EL (cell line): ENCODE data around the gene ZNF30.
"Not testable (repeated sequence)": the region's sequence is repeated elsewhere in the genome, so short reads cannot be mapped to it uniquely, and the experiment has no call there.

Source experiments
- DNase-seq: peaks from one replicate; pipeline ENCODE4 v3.0.0-alpha.2; 2016

ZNF30 gene

GRCh38 chr19:34960940-34961679 lies 34.4 kb downstream of the ZNF30 start:
- DNase-seq, result peak; percentile 45

- DNase-seq, result peak; percentile 31
Measured at GRCh38 chr19:34961775-34962686, 35.3 kb downstream of the ZNF30 start.

GRCh38 chr19:34962687-34963572 lies 36.2 kb downstream of the ZNF30 start:
- no peak for DNase-seq

GRCh38 chr19:34963573-34964406 lies 37.1 kb downstream of the ZNF30 start, which contains the start of gene ZNF792:
Gene ZNF792, minus strand, starts transcription at chr19:34964229. Its CDS starts 567 bp downstream, at chr19:34963662.
- DNase-seq, result peak; percentile 63

GRCh38 chr19:34964598-34964997 lies 37.9 kb downstream of the ZNF30 start:
- no peak for DNase-seq

- DNase-seq, result not testable (repeated sequence)
Measured at GRCh38 chr19:34965505-34965904, 38.8 kb downstream of the ZNF30 start.

GRCh38 chr19:34967551-34967950 lies 40.8 kb downstream of the ZNF30 start:
- no peak for DNase-seq

GRCh38 chr19:34969721-34970120 lies 43.0 kb downstream of the ZNF30 start:
- DNase-seq, result no peak

GRCh38 chr19:34970185-34970780 lies 43.6 kb downstream of the ZNF30 start:
- not testable (repeated sequence) for DNase-seq

GRCh38 chr19:34972163-34972705 lies 45.5 kb downstream of the ZNF30 start:
- DNase-seq, result no peak

GRCh38 chr19:34974646-34975045 lies 47.9 kb downstream of the ZNF30 start:
- DNase-seq, result no peak

GRCh38 chr19:34975056-34975455 lies 48.4 kb downstream of the ZNF30 start:
- DNase-seq, result no peak

GRCh38 chr19:34976611-34977010 lies 49.9 kb downstream of the ZNF30 start:
- no peak for DNase-seq

- DNase-seq, result no peak
Measured at GRCh38 chr19:34979819-34980640, 53.3 kb downstream of the ZNF30 start.

- DNase-seq, result no peak
Measured at GRCh38 chr19:34982275-34982674, 55.6 kb downstream of the ZNF30 start.

GRCh38 chr19:34983786-34984185 lies 57.1 kb downstream of the ZNF30 start:
- DNase-seq, result no peak

- DNase-seq, result no peak
Measured at GRCh38 chr19:34984287-34984686, 57.6 kb downstream of the ZNF30 start.

- DNase-seq, result peak; percentile 43
Measured at GRCh38 chr19:34985249-34986022, 58.7 kb downstream of the ZNF30 start.

GRCh38 chr19:34988119-34988518 lies 61.4 kb downstream of the ZNF30 start:
- no peak for DNase-seq
